ENCODE results near the gene RPS27L.
"Not testable (repeated sequence)": the region's sequence is repeated elsewhere in the genome, so short reads cannot be mapped to it uniquely, and the experiment has no call there.

Gene RPS27L

DNA sequence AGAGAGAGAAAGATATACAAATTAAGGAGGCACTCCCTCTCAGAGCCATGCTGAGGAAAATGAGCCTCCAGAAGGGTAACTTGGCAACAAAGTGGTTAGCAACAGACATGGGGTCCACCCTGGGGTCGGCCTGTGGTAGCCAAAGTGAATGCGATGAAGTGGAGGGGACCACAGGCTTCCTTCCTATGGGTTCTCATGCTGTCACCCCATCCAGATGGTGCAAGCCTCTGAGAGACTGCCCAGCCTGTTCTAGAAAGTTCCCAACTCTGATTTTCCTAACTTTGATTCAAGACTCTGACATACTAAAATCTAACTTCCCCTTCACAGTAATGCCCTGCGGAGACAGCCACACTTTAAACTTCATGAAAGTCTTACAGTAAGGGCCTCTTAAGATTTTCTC is 53.9 kb downstream of the RPS27L start:
- no peaks in the 10 kb centered on the region for H3K27me3 ChIP-seq (ENCODE audit: insufficient read depth, low read depth)
- no peaks in the 10 kb centered on the region for H3K36me3 ChIP-seq (ENCODE audit: insufficient read depth)
- TF ChIP-seq, protein P1, sequence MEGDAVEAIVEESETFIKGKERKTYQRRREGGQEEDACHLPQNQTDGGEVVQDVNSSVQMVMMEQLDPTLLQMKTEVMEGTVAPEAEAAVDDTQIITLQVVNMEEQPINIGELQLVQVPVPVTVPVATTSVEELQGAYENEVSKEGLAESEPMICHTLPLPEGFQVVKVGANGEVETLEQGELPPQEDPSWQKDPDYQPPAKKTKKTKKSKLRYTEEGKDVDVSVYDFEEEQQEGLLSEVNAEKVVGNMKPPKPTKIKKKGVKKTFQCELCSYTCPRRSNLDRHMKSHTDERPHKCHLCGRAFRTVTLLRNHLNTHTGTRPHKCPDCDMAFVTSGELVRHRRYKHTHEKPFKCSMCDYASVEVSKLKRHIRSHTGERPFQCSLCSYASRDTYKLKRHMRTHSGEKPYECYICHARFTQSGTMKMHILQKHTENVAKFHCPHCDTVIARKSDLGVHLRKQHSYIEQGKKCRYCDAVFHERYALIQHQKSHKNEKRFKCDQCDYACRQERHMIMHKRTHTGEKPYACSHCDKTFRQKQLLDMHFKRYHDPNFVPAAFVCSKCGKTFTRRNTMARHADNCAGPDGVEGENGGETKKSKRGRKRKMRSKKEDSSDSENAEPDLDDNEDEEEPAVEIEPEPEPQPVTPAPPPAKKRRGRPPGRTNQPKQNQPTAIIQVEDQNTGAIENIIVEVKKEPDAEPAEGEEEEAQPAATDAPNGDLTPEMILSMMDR (conservative IDR thresholded peaks at IDR 0.05; ENCODE audit: low read depth, low read length), result no peak
- no peaks in the 10 kb centered on the region for H3K4me1 ChIP-seq (ENCODE audit: low read depth, poor library complexity, severe bottlenecking)
- no peak overlapping the region for H3K9ac ChIP-seq
- no peak overlapping the region for H3K27ac ChIP-seq
- H2AFZ ChIP-seq (ENCODE audit: low read depth), result no peak overlapping the region
- no peak overlapping the region for H3K4me2 ChIP-seq
- no peak overlapping the region for H3K4me3 ChIP-seq (IDR thresholded peaks at IDR 0.05; ENCODE audit: insufficient read depth, low read depth, low read length)
- no peaks in the 10 kb centered on the region for H3K79me2 ChIP-seq (ENCODE audit: insufficient read depth, low read depth)
- no peaks in the 10 kb centered on the region for H4K20me1 ChIP-seq (ENCODE audit: insufficient read depth)

DNA sequence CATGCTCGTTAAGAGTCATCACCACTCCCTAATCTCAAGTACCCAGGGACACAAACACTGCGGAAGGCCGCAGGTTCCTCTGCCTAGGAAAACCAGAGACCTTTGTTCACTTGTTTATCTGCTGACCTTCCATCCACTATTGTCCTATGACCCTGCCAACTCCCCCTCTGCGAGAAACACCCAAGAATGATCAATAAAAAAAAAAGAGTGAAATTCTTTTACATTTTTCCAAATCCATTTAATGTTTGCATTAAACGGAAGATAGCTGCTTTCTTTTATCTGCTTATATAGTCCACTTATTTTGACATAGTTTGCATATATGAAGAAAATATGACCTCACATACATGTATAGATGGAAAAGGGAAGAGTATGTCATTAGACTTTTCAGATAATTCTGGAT is 57.7 kb downstream of the RPS27L start:
- not testable (repeated sequence) for H3K4me3 ChIP-seq (IDR thresholded peaks at IDR 0.05; ENCODE audit: insufficient read depth, low read depth, low read length); H3K27me3 ChIP-seq (ENCODE audit: insufficient read depth, low read depth); H4K20me1 ChIP-seq (ENCODE audit: insufficient read depth); H3K9ac ChIP-seq; H3K27ac ChIP-seq; H2AFZ ChIP-seq (ENCODE audit: low read depth); H3K4me2 ChIP-seq; H3K79me2 ChIP-seq (ENCODE audit: insufficient read depth, low read depth); H3K36me3 ChIP-seq (ENCODE audit: insufficient read depth); H3K4me1 ChIP-seq (ENCODE audit: low read depth, poor library complexity, severe bottlenecking)

DNA sequence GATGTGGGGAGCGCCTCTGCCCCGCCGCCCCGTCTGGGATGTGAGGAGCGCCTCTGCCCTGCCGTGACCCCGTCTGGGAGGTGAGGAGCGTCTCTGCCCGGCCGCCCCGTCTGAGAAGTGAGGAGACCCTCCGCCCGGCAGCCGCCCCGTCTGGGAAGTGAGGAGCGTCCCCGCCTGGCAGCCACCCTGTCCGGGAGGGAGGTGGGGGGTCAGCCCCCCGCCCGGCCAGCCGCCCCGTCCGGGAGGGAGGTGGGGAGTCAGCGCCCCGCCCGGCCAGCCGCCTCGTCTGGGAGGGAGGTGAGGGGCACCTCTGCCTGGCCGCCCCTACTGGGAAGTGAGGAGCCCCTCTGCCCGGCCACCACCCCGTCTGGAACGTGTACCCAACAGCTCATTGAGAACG is 58.4 kb downstream of the RPS27L start:
- not testable (repeated sequence) for H3K27ac ChIP-seq; H3K27me3 ChIP-seq (ENCODE audit: insufficient read depth, low read depth); H3K4me3 ChIP-seq (IDR thresholded peaks at IDR 0.05; ENCODE audit: insufficient read depth, low read depth, low read length); H3K9ac ChIP-seq; H4K20me1 ChIP-seq (ENCODE audit: insufficient read depth); H3K79me2 ChIP-seq (ENCODE audit: insufficient read depth, low read depth); H3K36me3 ChIP-seq (ENCODE audit: insufficient read depth); H2AFZ ChIP-seq (ENCODE audit: low read depth); H3K4me1 ChIP-seq (ENCODE audit: low read depth, poor library complexity, severe bottlenecking); H3K4me2 ChIP-seq
